ENCODE results near the gene USH2A.

The USH2A gene

GRCh38 chr1:215777370-215777925, 645.8 kb downstream of the USH2A start:
- H3K79me2 ChIP-seq (ENCODE audit: low read length), result no peaks in the 10 kb centered on the region
- no peaks in the 10 kb centered on the region for H3K9me2 ChIP-seq (replicated peaks; ENCODE audit: insufficient read depth, low read length)
- no peak for DNase-seq
- no peak overlapping the region for H2AFZ ChIP-seq (ENCODE audit: low read length)
- H3K27ac ChIP-seq (ENCODE audit: low read length), result no peak overlapping the region
- H3K4me2 ChIP-seq (ENCODE audit: low read depth, low read length), result no peak overlapping the region
- H3K9me3 ChIP-seq (replicated peaks; ENCODE audit: insufficient read depth, low read length), result no peaks in the 10 kb centered on the region
- no peaks in the 10 kb centered on the region for H4K20me1 ChIP-seq (ENCODE audit: insufficient read depth, low read length)
- no peaks in the 10 kb centered on the region for H3K27me3 ChIP-seq (replicated peaks; ENCODE audit: insufficient read depth, low read length)
- H3K4me3 ChIP-seq (ENCODE audit: low read length), result no peak overlapping the region
- no peaks in the 10 kb centered on the region for H3K36me3 ChIP-seq (replicated peaks; ENCODE audit: insufficient read depth, low read length)
- H3F3A ChIP-seq (ENCODE audit: insufficient read depth, low read length), result no peaks in the 10 kb centered on the region
- H3K4me1 ChIP-seq (ENCODE audit: low read length), result no peaks in the 10 kb centered on the region
- TF ChIP-seq, protein P1, sequence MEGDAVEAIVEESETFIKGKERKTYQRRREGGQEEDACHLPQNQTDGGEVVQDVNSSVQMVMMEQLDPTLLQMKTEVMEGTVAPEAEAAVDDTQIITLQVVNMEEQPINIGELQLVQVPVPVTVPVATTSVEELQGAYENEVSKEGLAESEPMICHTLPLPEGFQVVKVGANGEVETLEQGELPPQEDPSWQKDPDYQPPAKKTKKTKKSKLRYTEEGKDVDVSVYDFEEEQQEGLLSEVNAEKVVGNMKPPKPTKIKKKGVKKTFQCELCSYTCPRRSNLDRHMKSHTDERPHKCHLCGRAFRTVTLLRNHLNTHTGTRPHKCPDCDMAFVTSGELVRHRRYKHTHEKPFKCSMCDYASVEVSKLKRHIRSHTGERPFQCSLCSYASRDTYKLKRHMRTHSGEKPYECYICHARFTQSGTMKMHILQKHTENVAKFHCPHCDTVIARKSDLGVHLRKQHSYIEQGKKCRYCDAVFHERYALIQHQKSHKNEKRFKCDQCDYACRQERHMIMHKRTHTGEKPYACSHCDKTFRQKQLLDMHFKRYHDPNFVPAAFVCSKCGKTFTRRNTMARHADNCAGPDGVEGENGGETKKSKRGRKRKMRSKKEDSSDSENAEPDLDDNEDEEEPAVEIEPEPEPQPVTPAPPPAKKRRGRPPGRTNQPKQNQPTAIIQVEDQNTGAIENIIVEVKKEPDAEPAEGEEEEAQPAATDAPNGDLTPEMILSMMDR (IDR thresholded peaks at IDR 0.05; ENCODE audit: low read length), result no peak
- H3K9ac ChIP-seq (ENCODE audit: low read length), result no peak overlapping the region

DNA sequence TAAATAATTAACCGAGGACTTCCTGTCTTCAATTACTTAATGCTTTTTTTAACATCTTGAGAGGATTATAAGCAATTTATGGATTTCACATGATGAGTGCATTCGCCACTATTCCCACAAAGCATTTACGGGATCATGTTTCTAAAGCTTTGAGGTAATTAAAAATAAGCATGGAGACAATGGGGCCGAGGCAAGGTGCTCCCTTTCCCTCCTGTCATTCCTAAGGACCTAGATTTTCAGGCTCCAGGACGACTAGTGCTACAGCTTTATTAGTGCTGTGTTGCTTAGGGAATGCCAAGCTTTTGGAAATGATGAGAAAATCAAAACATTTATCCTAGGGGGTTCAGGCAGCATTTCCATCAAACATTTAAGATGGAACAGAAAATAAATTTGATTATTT, 646.9 kb downstream of the USH2A start:
- H3K79me2 ChIP-seq (ENCODE audit: low read length), result no peaks in the 10 kb centered on the region
- DNase-seq, result no peak
- H3K36me3 ChIP-seq (replicated peaks; ENCODE audit: insufficient read depth, low read length), result no peaks in the 10 kb centered on the region
- H3F3A ChIP-seq (ENCODE audit: insufficient read depth, low read length), result no peaks in the 10 kb centered on the region
- H3K9me2 ChIP-seq (replicated peaks; ENCODE audit: insufficient read depth, low read length), result no peaks in the 10 kb centered on the region
- H3K4me1 ChIP-seq (ENCODE audit: low read length), result no peaks in the 10 kb centered on the region
- H2AFZ ChIP-seq (ENCODE audit: low read length), result no peak overlapping the region
- no peaks in the 10 kb centered on the region for H3K9me3 ChIP-seq (replicated peaks; ENCODE audit: insufficient read depth, low read length)
- TF ChIP-seq EZH2phosphoT487 (IDR thresholded peaks at IDR 0.05; ENCODE audit: low read length) (no peak), EZH2 (optimal IDR thresholded peaks at IDR 0.05; ENCODE audit: low read depth, low read length) (no peak)
- TF ChIP-seq, protein P1 (IDR thresholded peaks at IDR 0.05; ENCODE audit: low read length), result no peak
- H3K27ac ChIP-seq (ENCODE audit: low read length), result no peak overlapping the region
- H3K4me3 ChIP-seq (ENCODE audit: low read length), result no peak overlapping the region
- H3K27me3 ChIP-seq (replicated peaks; ENCODE audit: insufficient read depth, low read length), result no peaks in the 10 kb centered on the region
- no peaks in the 10 kb centered on the region for H4K20me1 ChIP-seq (ENCODE audit: insufficient read depth, low read length)
- H3K9ac ChIP-seq (ENCODE audit: low read length), result no peak overlapping the region
- no peak overlapping the region for H3K4me2 ChIP-seq (ENCODE audit: low read depth, low read length)

DNA sequence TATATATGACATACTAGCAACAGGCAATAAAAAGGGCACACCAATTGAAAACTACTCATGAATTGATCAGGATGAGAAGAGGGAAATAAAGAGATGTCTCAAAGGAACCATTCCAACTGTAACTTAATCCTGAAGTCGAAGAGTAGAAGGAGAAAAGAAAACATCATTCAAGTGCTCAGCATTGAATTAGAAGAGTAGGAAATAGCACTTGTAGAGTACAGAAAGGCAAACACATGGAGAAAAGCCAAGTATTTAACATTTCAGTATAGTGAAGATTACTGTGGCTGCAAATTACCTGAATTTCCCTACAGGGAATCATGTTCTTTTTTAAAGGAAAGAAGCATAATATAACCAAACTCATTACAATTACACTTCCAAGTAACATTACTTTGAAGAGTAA, 651.1 kb downstream of the USH2A start:
- no peak overlapping the region for H3K9ac ChIP-seq (ENCODE audit: low read length)
- DNase-seq, result no peak
- no peak overlapping the region for H3K4me2 ChIP-seq (ENCODE audit: low read depth, low read length)
- no peaks in the 10 kb centered on the region for H3F3A ChIP-seq (ENCODE audit: insufficient read depth, low read length)
- no peaks in the 10 kb centered on the region for H3K9me3 ChIP-seq (replicated peaks; ENCODE audit: insufficient read depth, low read length)
- H3K4me1 ChIP-seq (ENCODE audit: low read length), result no peaks in the 10 kb centered on the region
- H3K27ac ChIP-seq (ENCODE audit: low read length), result no peak overlapping the region
- TF ChIP-seq EZH2phosphoT487 (IDR thresholded peaks at IDR 0.05; ENCODE audit: low read length) (no peak), EZH2 (optimal IDR thresholded peaks at IDR 0.05; ENCODE audit: low read depth, low read length) (no peak)
- TF ChIP-seq, protein P1 (IDR thresholded peaks at IDR 0.05; ENCODE audit: low read length), result no peak
- H3K27me3 ChIP-seq (replicated peaks; ENCODE audit: insufficient read depth, low read length), result no peaks in the 10 kb centered on the region
- no peaks in the 10 kb centered on the region for H3K9me2 ChIP-seq (replicated peaks; ENCODE audit: insufficient read depth, low read length)
- no peak overlapping the region for H3K4me3 ChIP-seq (ENCODE audit: low read length)
- no peaks in the 10 kb centered on the region for H3K79me2 ChIP-seq (ENCODE audit: low read length)
- no peaks in the 10 kb centered on the region for H4K20me1 ChIP-seq (ENCODE audit: insufficient read depth, low read length)
- no peaks in the 10 kb centered on the region for H3K36me3 ChIP-seq (replicated peaks; ENCODE audit: insufficient read depth, low read length)
- H2AFZ ChIP-seq (ENCODE audit: low read length), result no peak overlapping the region
